ENCODE measurements around the gene ELMO3. TPM values are rescaled to one million over a fixed set of nuclear protein-coding genes. Genes with fewer than 3 reads are reported as not detected.

ELMO3 gene
- total RNA-seq, 3 donors from 2014 or later = 5.1 to 5.9 (median 5.3) TPM

GRCh38 chr16:67238278-67238575, 39.3 kb downstream of the ELMO3 start:
- Mint-ChIP-seq H3K27me3 (ENCODE audit: low read depth) (no peaks in the 10 kb centered on the region), H3K4me1 (ENCODE audit: low read depth) (peaks cover 20% of the 10 kb centered on the region), H3K36me3 (ENCODE audit: insufficient read depth) (peaks cover 29% of the 10 kb centered on the region), H3K9me3 (no peaks in the 10 kb centered on the region), H3K4me3 (no peak overlapping the region)
- ATAC-seq (no peak), DNase-seq (no peak)

- Mint-ChIP-seq H3K36me3 (ENCODE audit: insufficient read depth) (peaks cover 27% of the 10 kb centered on the region), H3K27me3 (ENCODE audit: low read depth) (no peaks in the 10 kb centered on the region), H3K9me3 (no peaks in the 10 kb centered on the region), H3K4me1 (ENCODE audit: low read depth) (peaks cover 24% of the 10 kb centered on the region), H3K4me3 (no peak overlapping the region)
- no peak for ATAC-seq
- no peak for DNase-seq
These were observed 40.0 kb downstream of the ELMO3 start for GRCh38 chr16:67238806-67239470.

- no peak overlapping the region for H3K4me3 Mint-ChIP-seq
- peaks cover 27% of the 10 kb centered on the region for H3K36me3 Mint-ChIP-seq (ENCODE audit: insufficient read depth)
- no peak for DNase-seq
- H3K27me3 Mint-ChIP-seq (ENCODE audit: low read depth) = no peaks in the 10 kb centered on the region
- peaks cover 40% of the 10 kb centered on the region for H3K4me1 Mint-ChIP-seq (ENCODE audit: low read depth)
- ATAC-seq = no peak
- H3K9me3 Mint-ChIP-seq = no peaks in the 10 kb centered on the region
These were observed 41.6 kb downstream of the ELMO3 start for GRCh38 chr16:67240506-67240905.

GRCh38 chr16:67241008-67241900, 42.3 kb downstream of the ELMO3 start:
- Mint-ChIP-seq H3K4me3 (no peak overlapping the region), H3K4me1 (ENCODE audit: low read depth) (peaks cover 39% of the 10 kb centered on the region)
- no peak for ATAC-seq

GRCh38 chr16:67242138-67242730, 43.3 kb downstream of the ELMO3 start:
- Mint-ChIP-seq H3K4me3 (no peak overlapping the region), H3K36me3 (ENCODE audit: insufficient read depth) (peaks cover 19% of the 10 kb centered on the region), H3K9me3 (no peaks in the 10 kb centered on the region), H3K27me3 (ENCODE audit: low read depth) (no peaks in the 10 kb centered on the region), H3K4me1 (ENCODE audit: low read depth) (peaks cover 33% of the 10 kb centered on the region)
- no peak for ATAC-seq
- DNase-seq = no peak

More at GRCh38 chr16:67241008-67241900, 42.3 kb downstream of the ELMO3 start:
- no peak for DNase-seq
- H3K36me3 Mint-ChIP-seq (ENCODE audit: insufficient read depth) = peaks cover 24% of the 10 kb centered on the region
- no peaks in the 10 kb centered on the region for H3K27me3 Mint-ChIP-seq (ENCODE audit: low read depth)
- no peaks in the 10 kb centered on the region for H3K9me3 Mint-ChIP-seq

GRCh38 chr16:67243481-67243880, 44.5 kb downstream of the ELMO3 start:
- ATAC-seq = no peak
- H3K4me1 Mint-ChIP-seq (ENCODE audit: low read depth) = peaks cover 42% of the 10 kb centered on the region
- H3K27me3 Mint-ChIP-seq (ENCODE audit: low read depth) = no peaks in the 10 kb centered on the region
- peaks cover 8% of the 10 kb centered on the region for H3K36me3 Mint-ChIP-seq (ENCODE audit: insufficient read depth)
- no peak overlapping the region for H3K4me3 Mint-ChIP-seq
- no peak for DNase-seq
- H3K9me3 Mint-ChIP-seq = no peaks in the 10 kb centered on the region

GRCh38 chr16:67244387-67245185, 45.7 kb downstream of the ELMO3 start:
- Mint-ChIP-seq H3K36me3 (ENCODE audit: insufficient read depth) (peaks cover 2% of the 10 kb centered on the region), H3K27me3 (ENCODE audit: low read depth) (no peaks in the 10 kb centered on the region), H3K4me3 (peak overlapping the region; percentile 90), H3K4me1 (ENCODE audit: low read depth) (peaks cover 47% of the 10 kb centered on the region), H3K9me3 (no peaks in the 10 kb centered on the region)
- ATAC-seq (peak; percentile 69 to 71), DNase-seq (peak; percentile 73)

GRCh38 chr16:67245186-67245585, 46.3 kb downstream of the ELMO3 start:
- Mint-ChIP-seq H3K9me3 (no peaks in the 10 kb centered on the region), H3K4me3 (peak overlapping the region; percentile 90), H3K4me1 (ENCODE audit: low read depth) (peaks cover 52% of the 10 kb centered on the region), H3K27me3 (ENCODE audit: low read depth) (peaks cover 4% of the 10 kb centered on the region), H3K36me3 (ENCODE audit: insufficient read depth) (no peaks in the 10 kb centered on the region)
- ATAC-seq (no peak), DNase-seq (no peak)

GRCh38 chr16:67245674-67246080, 46.7 kb downstream of the ELMO3 start:
- DNase-seq (no peak), ATAC-seq (no peak)
- Mint-ChIP-seq H3K9me3 (no peaks in the 10 kb centered on the region), H3K4me3 (peak overlapping the region; percentile 90), H3K27me3 (ENCODE audit: low read depth) (peaks cover 9% of the 10 kb centered on the region), H3K4me1 (ENCODE audit: low read depth) (peaks cover 54% of the 10 kb centered on the region), H3K36me3 (ENCODE audit: insufficient read depth) (no peaks in the 10 kb centered on the region)

- Mint-ChIP-seq H3K4me3 (peak overlapping the region; percentile 90), H3K9me3 (no peaks in the 10 kb centered on the region), H3K27me3 (ENCODE audit: low read depth) (peaks cover 9% of the 10 kb centered on the region), H3K4me1 (ENCODE audit: low read depth) (peaks cover 52% of the 10 kb centered on the region), H3K36me3 (ENCODE audit: insufficient read depth) (no peaks in the 10 kb centered on the region)
- DNase-seq (no peak), ATAC-seq (no peak)
These were observed 47.3 kb downstream of the ELMO3 start for GRCh38 chr16:67246081-67246755.

- peak; percentile 32 for DNase-seq
- ATAC-seq = no peak
- peaks cover 49% of the 10 kb centered on the region for H3K4me1 Mint-ChIP-seq (ENCODE audit: low read depth)
These were observed 47.8 kb downstream of the ELMO3 start for GRCh38 chr16:67246756-67247191.

GRCh38 chr16:67247192-67248072, 48.5 kb downstream of the ELMO3 start, which contains the start of gene FHOD1:
Gene FHOD1 (minus strand): TSS chr16:67247481. CDS start chr16:67247410, 71 bp downstream.
- Mint-ChIP-seq H3K4me3 (peak within 1 kb of the TSS; percentile 90), H3K27me3 (ENCODE audit: low read depth) (peaks cover 9% of the 10 kb centered on the region), H3K4me1 (ENCODE audit: low read depth) (peaks cover 48% of the 10 kb centered on the region), H3K36me3 (ENCODE audit: insufficient read depth) (no peaks in the 10 kb centered on the region), H3K9me3 (no peaks in the 10 kb centered on the region)
- ATAC-seq = peak; percentile 76 to 82
- DNase-seq = peak; percentile 94

More at GRCh38 chr16:67246756-67247191, 47.8 kb downstream of the ELMO3 start:
- Mint-ChIP-seq H3K27me3 (ENCODE audit: low read depth) (peaks cover 9% of the 10 kb centered on the region), H3K9me3 (no peaks in the 10 kb centered on the region), H3K36me3 (ENCODE audit: insufficient read depth) (no peaks in the 10 kb centered on the region), H3K4me3 (peak overlapping the region; percentile 90)

GRCh38 chr16:67248073-67248400, 49.1 kb downstream of the ELMO3 start:
- Mint-ChIP-seq H3K36me3 (ENCODE audit: insufficient read depth) (no peaks in the 10 kb centered on the region), H3K27me3 (ENCODE audit: low read depth) (peaks cover 9% of the 10 kb centered on the region), H3K4me3 (peak overlapping the region; percentile 90), H3K4me1 (ENCODE audit: low read depth) (peaks cover 45% of the 10 kb centered on the region), H3K9me3 (no peaks in the 10 kb centered on the region)
- DNase-seq (no peak), ATAC-seq (no peak)

Data from activated T-cell treated with anti-CD3 and anti-CD28 coated beads, Interleukin-2, amount 50 U/mL, for 4 hours (primary cell).